Stimulated activated CD8-positive, alpha-beta memory T cell treated with anti-CD3 and anti-CD28 coated beads, Interleukin-15, amount 100 ng/mL, for 4 hours (primary cell): ENCODE measurements around the gene CASZ1.

ENCODE experiments used
- DNase-seq, 2 donors: peaks; one replicate each; pipeline ENCODE4 v3.0.0-alpha.2; 2020; ENCODE audit warnings: low read depth in 2 of 2

The CASZ1 gene

DNA sequence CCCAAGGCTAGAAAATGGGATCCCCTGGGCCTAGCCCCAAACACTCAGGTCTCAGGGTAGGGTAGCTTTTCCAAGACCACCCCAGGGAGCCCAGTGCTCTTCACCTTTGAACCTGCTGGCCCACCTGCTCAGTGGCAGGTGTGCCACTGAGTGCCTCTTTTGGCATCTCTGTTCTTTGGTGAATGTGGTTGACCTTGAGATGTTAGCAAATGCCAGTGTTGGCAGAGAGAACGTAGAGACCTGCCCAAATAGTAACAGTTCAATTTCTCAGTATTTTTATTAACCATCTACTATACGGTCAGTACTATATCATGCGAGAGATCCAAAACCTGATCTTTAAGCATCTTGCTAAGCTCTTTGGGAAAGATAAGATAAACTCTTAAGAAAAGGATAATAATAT is 193.5 kb downstream of the CASZ1 start:
- DNase-seq, result no peak

DNA sequence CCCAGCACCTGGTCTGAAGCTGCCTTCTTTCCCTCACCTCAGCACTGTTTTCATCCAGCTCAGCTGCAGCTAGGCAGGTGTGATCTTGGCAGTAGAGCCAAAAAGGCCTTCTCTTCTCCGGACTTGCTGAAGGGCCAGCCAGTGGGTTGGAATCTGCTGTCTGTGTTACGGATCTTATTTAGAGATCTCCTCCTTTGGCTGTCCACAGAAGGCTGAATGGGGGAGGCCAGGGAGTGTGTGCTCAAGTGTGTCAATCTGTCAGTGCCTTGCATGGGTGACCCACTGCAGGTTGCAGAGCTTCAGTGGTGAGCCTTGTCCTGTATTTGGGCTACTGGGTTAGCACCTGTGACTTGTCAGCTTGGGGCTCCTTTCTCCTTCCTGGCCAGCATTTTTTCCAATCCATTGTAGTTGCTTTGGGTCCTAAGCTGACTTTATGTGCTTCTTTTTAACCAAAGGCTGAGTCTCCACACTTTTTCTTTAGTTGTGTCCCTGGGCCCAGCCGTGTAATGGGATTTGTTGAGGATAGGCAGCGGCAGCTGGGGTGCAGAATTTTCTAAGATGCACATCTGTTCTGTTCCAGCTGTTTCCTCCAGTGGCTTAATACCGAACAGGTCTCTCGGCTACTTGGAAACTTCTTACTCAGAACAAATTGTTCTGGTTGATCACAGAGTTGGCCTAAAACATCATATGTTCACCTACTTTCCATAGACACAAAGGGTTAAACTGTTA is 194.9 kb downstream of the CASZ1 start:
- no peak for DNase-seq

DNA sequence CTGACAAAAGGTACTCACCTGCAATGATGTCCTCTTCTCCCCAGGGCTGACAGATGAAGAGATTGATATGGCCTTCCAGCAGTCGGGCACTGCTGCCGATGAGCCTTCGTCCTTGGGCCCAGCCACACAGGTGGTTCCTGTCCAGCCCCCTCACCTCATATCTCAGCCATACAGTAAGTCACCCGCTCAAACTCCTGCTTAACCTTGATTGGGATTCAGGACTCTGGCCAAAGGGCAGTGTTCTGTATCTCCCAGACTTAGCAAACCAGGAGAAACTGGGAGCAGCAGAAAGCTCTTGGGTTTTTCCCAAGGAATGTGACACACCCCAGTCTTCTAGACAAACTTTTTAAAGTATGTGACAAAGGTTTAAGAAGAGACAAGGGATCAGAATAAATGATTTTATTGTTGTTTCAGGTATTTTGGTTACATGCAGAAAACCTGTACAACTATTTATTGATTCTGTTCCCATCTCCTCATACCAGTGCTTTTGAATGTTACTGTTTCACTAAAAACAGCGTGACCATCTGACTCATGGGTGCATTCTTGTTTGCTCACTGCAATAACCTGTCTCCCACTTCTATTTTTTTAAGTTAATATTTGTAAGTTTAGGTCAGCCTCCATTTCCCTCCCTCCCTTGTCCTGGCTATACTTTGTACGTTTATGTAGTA is 197.1 kb downstream of the CASZ1 start:
- no peak for DNase-seq

DNA sequence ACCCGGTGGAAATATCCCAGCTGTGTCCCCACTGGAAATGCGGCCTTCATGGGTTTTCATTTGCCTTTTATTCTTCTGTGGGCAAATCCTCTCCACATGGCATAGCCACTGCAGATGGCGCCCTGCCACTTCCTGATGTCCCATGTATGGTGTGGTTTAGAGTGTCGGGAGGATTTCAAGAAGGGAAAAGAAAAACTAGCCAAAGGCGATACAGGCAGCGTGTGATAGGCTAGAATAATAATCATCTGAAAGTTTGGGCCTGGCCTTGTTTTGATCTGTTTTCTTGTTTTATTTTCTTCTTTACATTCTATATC is 198.1 kb downstream of the CASZ1 start:
- DNase-seq, result no peak

DNA sequence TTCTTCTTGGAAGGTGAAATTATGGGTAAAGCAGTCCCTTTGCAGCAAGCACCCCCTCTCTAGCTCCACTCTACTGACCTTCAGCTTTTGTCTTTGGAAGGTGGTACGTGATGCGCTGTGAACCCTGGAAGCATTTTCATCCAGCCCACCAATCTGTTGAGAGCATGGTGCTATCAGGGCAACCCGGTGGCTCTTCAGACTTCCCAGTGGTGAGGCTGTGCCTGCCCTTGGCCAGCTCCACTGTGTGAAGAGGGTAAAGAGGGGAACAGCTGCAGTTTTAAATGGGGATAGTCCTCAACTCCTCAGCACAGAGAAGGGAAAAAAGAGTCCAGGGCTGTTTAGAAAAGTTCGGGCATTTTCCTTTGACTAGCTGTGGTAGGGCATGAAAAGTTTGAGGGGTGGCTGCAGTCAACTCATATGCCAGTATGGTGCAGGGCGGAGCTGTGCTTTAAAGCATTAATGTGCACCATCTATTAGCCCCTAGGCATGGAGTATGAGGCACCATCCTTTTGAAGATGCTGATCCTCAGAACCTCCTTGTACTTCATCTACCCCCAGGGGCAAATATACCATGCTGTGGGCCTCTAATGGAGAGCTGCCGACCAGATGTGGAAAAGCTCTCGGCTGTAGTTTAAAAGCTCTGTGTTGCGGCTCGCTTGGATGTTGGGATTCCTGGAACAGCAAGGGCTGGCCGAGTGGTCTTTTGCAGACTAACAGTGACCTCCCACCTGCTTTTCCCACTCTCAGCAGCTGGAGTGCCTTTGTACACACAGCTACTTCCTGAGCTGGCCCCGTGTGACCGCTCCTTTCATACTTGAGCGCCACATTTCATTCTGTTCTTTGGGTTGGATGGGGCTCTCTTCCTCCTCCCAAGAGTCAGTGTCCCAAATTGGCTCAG is 198.7 kb downstream of the CASZ1 start:
- DNase-seq, result no peak

DNA sequence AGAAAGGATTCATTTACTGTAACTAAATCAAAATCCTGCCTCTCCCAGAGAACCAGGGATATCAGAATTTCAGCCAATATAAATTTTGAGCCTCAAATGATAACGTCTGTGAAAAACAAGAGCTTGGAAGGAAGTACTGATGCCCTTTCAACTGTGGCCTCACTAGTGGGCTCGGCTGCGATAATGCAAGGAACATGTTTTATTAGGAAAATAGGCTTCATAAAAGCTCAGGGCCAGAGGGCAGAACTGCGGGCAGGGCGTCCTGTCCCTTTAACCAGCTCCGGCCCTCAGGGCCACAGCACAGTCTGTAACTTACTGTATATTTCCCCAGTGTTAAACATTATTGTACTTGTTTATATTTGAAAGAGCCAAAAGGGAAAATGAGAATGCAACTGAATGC is 199.7 kb downstream of the CASZ1 start:
- no peak for DNase-seq

DNA sequence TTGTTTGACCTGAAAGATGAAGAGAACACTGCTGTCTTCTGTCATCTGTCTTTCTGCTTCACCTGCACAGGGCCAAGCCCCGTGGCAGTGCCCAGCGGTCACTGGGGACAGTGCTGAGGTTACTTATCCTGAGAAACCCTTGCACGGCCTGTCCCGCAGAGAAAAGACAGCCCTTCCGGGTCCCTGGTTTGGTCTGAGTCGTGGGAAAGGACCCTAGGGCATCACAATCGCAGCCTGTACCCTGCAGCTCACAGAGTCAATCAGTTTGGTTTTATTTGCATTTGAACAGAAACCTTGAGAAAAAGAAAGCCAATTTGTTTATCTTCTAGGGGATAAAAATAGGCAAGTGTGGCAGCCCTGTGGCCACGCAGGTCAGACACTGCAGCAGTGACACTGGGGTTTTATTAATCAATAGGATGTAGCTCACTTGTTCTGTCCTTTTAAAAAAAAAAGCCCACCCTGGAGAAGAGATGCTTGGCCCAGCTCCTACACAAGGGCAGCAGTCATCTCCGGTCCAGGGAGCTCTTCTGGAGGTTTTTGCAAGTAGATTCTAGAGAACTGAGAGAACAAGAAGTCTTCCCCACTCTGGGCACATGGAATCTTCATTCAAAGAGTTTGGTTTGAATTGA is 201.7 kb downstream of the CASZ1 start:
- no peak for DNase-seq

DNA sequence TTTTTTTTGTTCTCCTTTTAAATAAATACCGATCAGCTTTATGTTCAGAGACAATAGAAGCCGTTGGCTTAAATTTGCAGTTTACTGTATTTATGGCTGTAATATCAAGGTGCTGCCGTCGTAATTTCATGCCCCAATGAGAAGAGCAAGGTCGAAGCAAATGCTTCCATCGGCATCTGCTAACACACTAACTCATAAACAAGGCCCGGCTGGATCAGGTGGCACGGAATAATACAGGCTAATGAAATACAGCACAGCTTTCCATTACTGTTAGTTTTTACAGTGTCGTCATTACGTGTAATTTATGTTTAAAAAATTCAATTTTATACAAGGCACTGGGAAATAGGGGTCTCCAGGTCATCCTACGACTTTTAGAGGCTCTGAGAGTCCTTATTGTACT is 202.7 kb downstream of the CASZ1 start:
- DNase-seq, result no peak

DNA sequence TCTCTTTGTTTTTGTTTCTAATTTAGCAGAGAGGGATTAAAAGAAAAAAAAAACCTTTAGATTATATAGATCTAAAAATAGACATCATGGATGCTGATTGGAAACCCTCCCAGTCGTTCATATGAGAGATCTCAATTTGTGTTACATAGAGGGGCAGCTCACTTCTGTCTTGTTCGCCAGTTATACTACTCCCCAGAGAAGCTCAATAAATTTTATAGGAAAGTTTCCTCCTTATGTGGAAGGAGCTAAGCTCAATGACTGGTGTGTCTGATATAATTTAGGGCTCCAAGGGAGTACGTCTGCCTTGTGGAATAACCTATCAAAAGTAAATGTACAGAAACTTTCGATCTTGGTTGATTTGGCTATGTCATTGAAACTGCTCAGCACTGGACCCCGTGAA is 204.1 kb downstream of the CASZ1 start:
- no peak for DNase-seq

DNA sequence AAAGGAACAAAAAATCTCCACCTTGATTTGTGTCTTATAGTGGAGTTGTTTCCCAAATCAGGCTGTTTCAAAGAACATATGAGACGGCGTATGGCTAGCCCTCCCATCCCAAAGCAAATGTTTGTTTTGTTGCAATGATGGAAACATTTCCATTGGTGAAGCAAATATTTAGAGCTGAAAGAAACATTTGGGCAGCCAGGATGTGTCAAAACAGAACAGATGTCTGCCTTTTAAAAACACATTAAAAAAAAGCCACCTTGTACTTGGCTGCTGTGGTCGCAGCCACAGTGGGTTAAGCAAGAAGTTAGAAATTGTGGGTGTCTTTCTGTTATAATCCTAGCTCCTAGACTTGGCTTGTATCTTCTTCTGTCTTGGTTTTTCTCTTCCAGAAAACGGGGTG is 205.4 kb downstream of the CASZ1 start:
- DNase-seq, result no peak

DNA sequence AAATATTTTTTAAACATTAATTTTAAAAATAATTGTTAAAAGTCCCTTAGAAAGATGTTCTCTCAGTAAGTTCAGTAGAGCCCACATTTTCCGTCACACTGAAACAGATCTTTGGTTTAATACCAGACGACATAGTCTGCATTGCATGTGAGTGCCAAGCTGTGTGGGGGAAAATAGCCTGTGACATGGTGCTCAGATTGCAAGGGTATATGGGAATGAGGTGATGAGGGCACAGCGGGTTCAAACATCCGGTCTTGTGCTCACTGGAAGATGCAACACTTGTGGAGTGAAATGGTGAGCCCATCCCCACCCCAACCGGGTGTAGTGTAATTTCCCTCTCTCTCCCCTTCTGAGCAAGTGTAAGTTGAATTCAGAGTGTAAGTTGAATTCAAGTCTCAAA is 207.4 kb downstream of the CASZ1 start:
- DNase-seq, result no peak

DNA sequence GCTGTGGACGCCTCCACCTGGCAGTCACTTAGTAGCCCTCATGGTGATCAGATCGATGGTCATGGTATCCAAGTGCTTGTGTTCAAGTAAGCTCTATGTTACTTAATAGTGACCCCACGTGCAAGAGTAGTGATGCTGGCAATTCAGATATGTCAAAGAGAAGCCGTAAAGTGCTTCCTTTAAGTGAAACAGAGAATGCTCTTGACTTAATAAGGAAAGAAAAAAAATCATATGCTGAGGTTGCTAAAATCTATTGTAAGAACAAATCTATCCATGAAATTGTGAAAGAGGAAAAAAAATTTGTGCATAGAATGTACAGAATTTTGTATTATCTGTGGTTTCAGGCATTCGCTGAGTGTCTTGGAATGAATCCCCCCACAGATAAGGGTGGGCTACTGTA is 207.8 kb downstream of the CASZ1 start:
- DNase-seq, result no peak
